T-helper 2 cell (primary cell): ENCODE data around the gene CRYBA2.

Experiments used
- DNase-seq, 5 experiments: peaks; one replicate each; pipeline versions ENCODE4 v3.0.0 to v3.0.0-alpha.2; 2012 to 2022

CRYBA2 gene

GRCh38 chr2:219022616-219023015, 29.4 kb upstream of the CRYBA2 start:
- DNase-seq = no peak

GRCh38 chr2:219022041-219022440, 28.8 kb upstream of the CRYBA2 start:
- no peak for DNase-seq

- DNase-seq = no peak
Observed at GRCh38 chr2:219021591-219021990, 28.4 kb upstream of the CRYBA2 start.

- no peak for DNase-seq
Observed at GRCh38 chr2:219020604-219021365, 27.6 kb upstream of the CRYBA2 start.

GRCh38 chr2:219019436-219019835, 26.2 kb upstream of the CRYBA2 start:
- DNase-seq = no peak

GRCh38 chr2:219018726-219019125, 25.5 kb upstream of the CRYBA2 start:
- no peak for DNase-seq

- no peak for DNase-seq
Observed at GRCh38 chr2:219018286-219018685, 25.1 kb upstream of the CRYBA2 start.

GRCh38 chr2:219017201-219017931, 24.1 kb upstream of the CRYBA2 start:
- DNase-seq = no peak

GRCh38 chr2:219016721-219017120, 23.5 kb upstream of the CRYBA2 start:
- DNase-seq = no peak

GRCh38 chr2:219010873-219011272, 17.7 kb upstream of the CRYBA2 start:
- no peak for DNase-seq

- DNase-seq = no peak
Observed at GRCh38 chr2:219010162-219010756, 17.0 kb upstream of the CRYBA2 start.

GRCh38 chr2:219009294-219009693, 16.1 kb upstream of the CRYBA2 start:
- no peak for DNase-seq

- DNase-seq = no peak
Observed at GRCh38 chr2:219003979-219004378, 10.8 kb upstream of the CRYBA2 start.

GRCh38 chr2:219003267-219003634, 10.0 kb upstream of the CRYBA2 start:
- no peak for DNase-seq

GRCh38 chr2:219002395-219003266, 9.4 kb upstream of the CRYBA2 start:
- peak in 3 of 5 experiments; percentile 32 to 40 (median 36) for DNase-seq

- DNase-seq = no peak
Observed at GRCh38 chr2:219001577-219002394, 8.6 kb upstream of the CRYBA2 start.

- DNase-seq = no peak
Observed at GRCh38 chr2:219001100-219001576, 7.9 kb upstream of the CRYBA2 start.

- DNase-seq = no peak
Observed at GRCh38 chr2:219000569-219000960, 7.3 kb upstream of the CRYBA2 start.

GRCh38 chr2:218999881-219000568, 6.8 kb upstream of the CRYBA2 start:
- DNase-seq = no peak

- no peak for DNase-seq
Observed at GRCh38 chr2:218999021-218999880, 6.0 kb upstream of the CRYBA2 start.
